A673 (cell line): Measurements from ENCODE around the gene MTCH2.

Source experiments
- CTCF ChIP-seq: fragments of 300-800, 200-600 bp; sonication (generic); conservative IDR thresholded peaks from 2 replicates; pipeline ENCODE4 v1.5.1; 2017; ENCODE audit warnings: low read depth, mild to moderate bottlenecking, antibody characterized with exemption, low read length, moderate library complexity, mixed read lengths
- EZH2 ChIP-seq: fragments of 200-600 bp; sonication (generic); IDR thresholded peaks from 2 replicates; pipeline ENCODE4 v1.6.1; 2017; ENCODE audit warnings: borderline replicate concordance, low read depth, mild to moderate bottlenecking, mixed read lengths, antibody characterized with exemption, low read length; ENCODE audit not compliant: poor library complexity, severe bottlenecking

DNA sequence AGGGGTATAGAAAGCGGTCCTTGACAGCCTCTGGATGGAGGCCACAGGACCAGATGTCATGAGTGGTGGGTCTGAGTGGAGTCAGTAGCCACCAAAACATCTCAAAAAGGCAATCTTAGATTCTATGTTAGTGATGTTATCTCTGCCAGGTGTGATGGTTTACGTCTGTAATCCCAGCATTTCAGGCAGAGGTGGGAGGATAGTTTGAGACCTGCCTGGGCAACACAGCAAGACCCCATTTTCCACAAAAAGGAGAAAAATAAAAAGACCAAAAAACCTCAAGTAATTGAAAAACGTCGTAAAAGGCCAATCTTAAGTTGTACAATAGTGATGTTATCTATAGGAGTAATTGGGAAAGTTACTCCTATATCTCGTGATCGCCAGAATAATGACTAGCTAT lies 3.7 kb upstream of the MTCH2 start:
- TF ChIP-seq CTCF (no peak), EZH2 (no peak)
